Mucosa of rectum (tissue), 2 donors: Measurements from ENCODE around the gene SECTM1.
"Not testable (repeated sequence)": the region's sequence is repeated elsewhere in the genome, so short reads cannot be mapped to it uniquely, and the experiment has no call there.

Experiments used
- H3K27ac ChIP-seq, 2 donors: one replicate each; pipeline ENCODE4 v1.7.0; 2013; ENCODE audit warnings: inconsistent platforms in 2 of 2, low read depth in 2 of 2, low read length in 2 of 2
- H3K27me3 ChIP-seq, 2 donors: one replicate each; pipeline ENCODE4 v1.7.0; 2013; ENCODE audit warnings: low read length in 2 of 2; ENCODE audit not compliant: control insufficient read depth in 2 of 2, insufficient read depth in 2 of 2
- H3K36me3 ChIP-seq, 2 donors: one replicate each; pipeline ENCODE4 v1.7.0; 2013; ENCODE audit warnings: low read length in 2 of 2; ENCODE audit not compliant: control insufficient read depth in 2 of 2, insufficient read depth in 2 of 2
- H3K4me1 ChIP-seq, 2 donors: one replicate each; pipeline ENCODE4 v1.7.0; 2013; ENCODE audit warnings: low read length in 2 of 2, mild to moderate bottlenecking in 1 of 2; ENCODE audit not compliant: control insufficient read depth in 2 of 2, insufficient read depth in 2 of 2
- H3K4me3 ChIP-seq, 2 donors: one replicate each; pipeline ENCODE4 v1.7.0; 2013; ENCODE audit warnings: low read length in 2 of 2
- H3K9ac ChIP-seq, 2 donors: one replicate each; pipeline ENCODE4 v1.7.0; 2013; ENCODE audit warnings: low read length in 2 of 2, low read depth in 1 of 2, mild to moderate bottlenecking in 1 of 2
- H3K9me3 ChIP-seq, 2 donors: one replicate each; pipeline ENCODE4 v1.7.0; 2013; ENCODE audit warnings: low read length in 2 of 2; ENCODE audit not compliant: control insufficient read depth in 2 of 2
- donor health status: healthy.
- donor health status: Normal muscosa, but diverticular disease.

SECTM1 gene

GRCh38 chr17:82367724-82368524 is 34.4 kb upstream of the SECTM1 start:
- H3K36me3 ChIP-seq = no peaks in the 10 kb centered on the region
- H3K4me3 ChIP-seq = no peak overlapping the region
- peaks cover 9 to 24% of the 10 kb centered on the region in 2 donors for H3K27me3 ChIP-seq
- no peak overlapping the region for H3K9ac ChIP-seq
- no peaks in the 10 kb centered on the region for H3K9me3 ChIP-seq
- peaks cover 11 to 16% of the 10 kb centered on the region in 2 donors for H3K4me1 ChIP-seq
- no peak overlapping the region for H3K27ac ChIP-seq

- Histone ChIP-seq H3K9ac (no peak overlapping the region), H3K27me3 (peaks cover 3 to 14% of the 10 kb centered on the region in 2 donors), H3K36me3 (no peaks in the 10 kb centered on the region), H3K27ac (no peak overlapping the region), H3K4me1 (peaks cover 11 to 13% of the 10 kb centered on the region in 2 donors), H3K9me3 (no peaks in the 10 kb centered on the region), H3K4me3 (no peak overlapping the region)
Observed at GRCh38 chr17:82366749-82367148, 33.2 kb upstream of the SECTM1 start.

GRCh38 chr17:82365606-82366295 is 32.2 kb upstream of the SECTM1 start:
- H3K4me3 ChIP-seq = no peak overlapping the region
- no peaks in the 10 kb centered on the region for H3K9me3 ChIP-seq
- no peak overlapping the region for H3K27ac ChIP-seq
- no peak overlapping the region for H3K9ac ChIP-seq
- H3K36me3 ChIP-seq = no peaks in the 10 kb centered on the region
- H3K27me3 ChIP-seq = peaks cover 3 to 7% of the 10 kb centered on the region in 2 donors
- H3K4me1 ChIP-seq = peaks cover 3 to 7% of the 10 kb centered on the region in 2 donors

- Histone ChIP-seq H3K4me1 (peaks cover 0 to 4% of the 10 kb centered on the region in 2 donors), H3K9me3 (no peaks in the 10 kb centered on the region), H3K4me3 (no peak overlapping the region), H3K9ac (no peak overlapping the region), H3K36me3 (no peaks in the 10 kb centered on the region), H3K27ac (no peak overlapping the region), H3K27me3 (no peaks in the 10 kb centered on the region)
Observed at GRCh38 chr17:82361885-82362633, 28.5 kb upstream of the SECTM1 start.

GRCh38 chr17:82359451-82360074 is 26.0 kb upstream of the SECTM1 start:
- not testable (repeated sequence) for H3K9ac ChIP-seq, H3K27ac ChIP-seq, H3K27me3 ChIP-seq, H3K4me3 ChIP-seq, H3K9me3 ChIP-seq, H3K36me3 ChIP-seq, H3K4me1 ChIP-seq

GRCh38 chr17:82358465-82359350 is 25.1 kb upstream of the SECTM1 start, which contains the start of gene TEX19:
Gene TEX19 (plus strand): TSS chr17:82359247. CDS start chr17:82362151, 2,904 bp downstream.
- H3K27ac ChIP-seq = no peak within 1 kb of the TSS
- no peaks in the 10 kb centered on the region for H3K9me3 ChIP-seq
- H3K36me3 ChIP-seq = no peaks in the 10 kb centered on the region
- H3K9ac ChIP-seq = no peak within 1 kb of the TSS
- H3K4me1 ChIP-seq = no peaks in the 10 kb centered on the region
- H3K27me3 ChIP-seq = peaks cover 0 to 4% of the 10 kb centered on the region in 2 donors
- H3K4me3 ChIP-seq = no peak within 1 kb of the TSS

GRCh38 chr17:82357394-82357793 is 23.8 kb upstream of the SECTM1 start:
- no peak overlapping the region for H3K4me3 ChIP-seq
- H3K9ac ChIP-seq = no peak overlapping the region
- H3K4me1 ChIP-seq = no peaks in the 10 kb centered on the region
- no peak overlapping the region for H3K27ac ChIP-seq
- H3K9me3 ChIP-seq = no peaks in the 10 kb centered on the region
- H3K36me3 ChIP-seq = no peaks in the 10 kb centered on the region
- H3K27me3 ChIP-seq = peaks cover 0 to 4% of the 10 kb centered on the region in 2 donors

GRCh38 chr17:82356845-82357355 is 23.3 kb upstream of the SECTM1 start:
- H3K27me3 ChIP-seq = peaks cover 0 to 4% of the 10 kb centered on the region in 2 donors
- H3K9ac ChIP-seq = no peak overlapping the region
- H3K9me3 ChIP-seq = no peaks in the 10 kb centered on the region
- no peaks in the 10 kb centered on the region for H3K36me3 ChIP-seq
- no peak overlapping the region for H3K27ac ChIP-seq
- no peak overlapping the region for H3K4me3 ChIP-seq
- H3K4me1 ChIP-seq = no peaks in the 10 kb centered on the region
